Femur (tissue), 1 donor: ENCODE data around the gene PPIL6.
A peak's percentile ranks its signal among the peaks of the same experiment; 100 is the strongest.
"Not testable (repeated sequence)": the region's sequence is repeated elsewhere in the genome, so short reads cannot be mapped to it uniquely, and the experiment has no call there.

ENCODE experiments used
- DNase-seq: peaks from one replicate; pipeline ENCODE4 v3.0.0-alpha.2; 2017

The PPIL6 gene

DNA sequence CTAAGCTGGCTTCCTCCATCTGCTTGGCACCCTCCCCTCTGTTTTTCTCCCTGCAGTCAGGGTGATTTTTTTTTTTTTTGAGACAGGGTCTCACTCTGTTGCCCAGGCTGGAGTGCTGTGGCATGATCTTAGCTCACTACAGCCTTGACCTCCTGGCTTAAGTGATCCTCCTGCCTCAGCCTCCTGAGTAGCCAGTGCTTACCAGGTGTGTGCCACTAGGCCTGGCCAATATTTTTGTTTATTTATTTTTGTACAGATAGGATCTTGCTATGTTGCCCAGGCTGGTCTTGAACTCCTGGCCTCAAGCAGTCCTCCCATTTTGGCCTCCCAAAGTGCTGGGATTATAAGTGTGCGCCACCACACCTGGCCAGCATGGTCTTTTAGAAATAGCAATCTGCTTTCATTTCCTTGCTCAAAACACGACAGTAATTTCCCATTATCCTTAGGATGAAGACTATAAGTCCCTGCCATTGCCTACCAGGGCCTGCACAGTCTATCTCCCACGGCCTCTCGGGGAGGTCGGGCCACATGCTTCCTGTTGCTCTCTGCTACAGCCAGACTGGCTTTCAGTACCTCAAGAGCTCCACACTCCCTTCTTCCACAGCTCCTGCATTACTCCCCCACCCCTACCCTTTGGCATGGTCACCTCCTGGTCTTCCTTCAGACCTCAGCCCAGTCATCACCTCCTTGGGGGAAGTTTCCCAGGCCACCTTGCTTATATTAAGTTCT is 47.1 kb downstream of the PPIL6 start:
- no peak for DNase-seq

GRCh38 chr6:109389650-109390274 is 50.7 kb downstream of the PPIL6 start:
- no peak for DNase-seq

- DNase-seq = no peak
Measured at GRCh38 chr6:109388265-109388664, 52.2 kb downstream of the PPIL6 start.

GRCh38 chr6:109383438-109383940 is 56.9 kb downstream of the PPIL6 start:
- no peak for DNase-seq

DNA sequence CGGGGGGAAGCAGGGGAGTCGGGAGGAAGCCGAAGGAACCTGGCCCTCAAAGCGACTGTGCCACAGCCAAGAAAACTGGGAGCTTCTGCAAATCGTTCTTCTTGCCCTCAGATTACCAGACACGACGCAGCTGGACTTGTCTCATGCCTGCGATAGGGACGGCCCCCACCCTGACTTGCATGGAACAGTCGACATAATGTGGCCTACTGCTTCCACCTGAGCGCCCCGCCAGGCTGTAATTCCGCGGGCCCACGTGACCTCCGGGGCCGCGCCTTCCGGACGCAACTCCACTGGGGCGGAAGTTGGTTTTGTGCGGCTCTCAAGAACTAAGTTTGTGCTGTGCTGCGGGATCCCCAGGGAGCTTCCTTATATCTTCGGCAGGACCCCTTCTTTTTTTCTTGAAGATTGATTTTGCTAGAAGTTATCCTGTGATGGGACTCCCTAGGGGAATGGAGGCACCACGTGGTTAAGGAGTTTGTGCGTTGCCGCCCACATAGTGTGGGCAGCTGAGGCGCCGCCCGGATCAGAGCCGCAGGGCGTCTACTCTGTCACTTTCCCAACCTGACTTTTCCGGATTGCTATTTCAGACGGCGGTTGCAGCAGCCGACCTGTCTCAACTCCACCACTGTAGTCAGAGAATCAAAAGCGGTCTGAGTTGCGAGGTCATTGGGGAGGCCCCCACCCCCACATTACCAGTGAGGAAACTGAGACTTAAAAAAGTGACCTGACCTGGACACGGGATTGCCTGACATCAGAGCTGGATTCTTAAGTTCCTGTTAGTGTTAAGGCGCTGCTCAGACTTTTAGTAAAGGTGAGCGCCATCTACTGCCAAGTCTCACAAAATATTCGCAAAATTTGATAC is 57.6 kb downstream of the PPIL6 start:
- peak; percentile 96 for DNase-seq

DNA sequence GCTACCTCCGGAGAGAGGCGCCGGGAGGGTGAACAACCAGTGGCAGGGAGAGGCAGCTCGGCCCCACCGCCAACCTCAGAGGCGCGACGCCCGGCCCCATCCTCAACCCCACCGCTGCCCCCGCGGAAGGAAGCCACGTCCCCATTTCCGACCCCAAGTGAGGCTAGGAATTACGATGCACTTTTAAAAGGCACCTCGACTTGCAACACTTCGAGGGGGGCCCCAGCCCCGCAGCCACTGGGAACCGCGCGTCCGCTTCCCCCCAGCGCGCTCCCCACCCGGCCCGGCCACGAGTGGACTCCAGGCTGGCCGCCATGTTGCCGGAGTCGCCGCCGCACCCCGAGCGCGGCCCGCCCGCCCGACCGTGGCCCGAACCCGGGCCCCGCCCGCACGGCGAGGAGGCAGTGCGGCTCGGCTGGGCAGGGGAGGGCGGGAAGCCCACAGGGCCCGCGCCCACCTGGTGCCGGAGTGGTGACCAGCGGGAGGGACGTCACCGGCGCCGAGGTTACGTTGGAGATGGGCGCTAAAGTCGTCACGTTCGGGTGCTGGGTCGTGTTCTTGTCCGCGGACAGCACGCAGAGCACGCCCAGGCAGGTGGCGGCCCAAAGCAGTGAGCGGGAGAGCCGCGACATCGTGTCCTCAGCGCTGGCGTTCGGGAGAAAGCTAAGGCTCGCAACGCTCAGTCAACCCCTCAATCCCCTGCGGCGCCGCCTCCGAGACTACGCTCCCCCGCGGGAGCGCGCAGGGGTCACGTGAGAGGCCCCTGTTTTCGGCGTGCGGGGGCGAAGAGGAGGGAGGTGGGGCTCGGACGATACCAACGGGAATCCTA is 58.5 kb downstream of the PPIL6 start, which contains the start of gene CD164:
CD164 (minus strand) TSS at position 721 of the 829 bp plus-strand sequence; CDS start at position 632, 89 bp downstream.
- peak; percentile 96 for DNase-seq

DNA sequence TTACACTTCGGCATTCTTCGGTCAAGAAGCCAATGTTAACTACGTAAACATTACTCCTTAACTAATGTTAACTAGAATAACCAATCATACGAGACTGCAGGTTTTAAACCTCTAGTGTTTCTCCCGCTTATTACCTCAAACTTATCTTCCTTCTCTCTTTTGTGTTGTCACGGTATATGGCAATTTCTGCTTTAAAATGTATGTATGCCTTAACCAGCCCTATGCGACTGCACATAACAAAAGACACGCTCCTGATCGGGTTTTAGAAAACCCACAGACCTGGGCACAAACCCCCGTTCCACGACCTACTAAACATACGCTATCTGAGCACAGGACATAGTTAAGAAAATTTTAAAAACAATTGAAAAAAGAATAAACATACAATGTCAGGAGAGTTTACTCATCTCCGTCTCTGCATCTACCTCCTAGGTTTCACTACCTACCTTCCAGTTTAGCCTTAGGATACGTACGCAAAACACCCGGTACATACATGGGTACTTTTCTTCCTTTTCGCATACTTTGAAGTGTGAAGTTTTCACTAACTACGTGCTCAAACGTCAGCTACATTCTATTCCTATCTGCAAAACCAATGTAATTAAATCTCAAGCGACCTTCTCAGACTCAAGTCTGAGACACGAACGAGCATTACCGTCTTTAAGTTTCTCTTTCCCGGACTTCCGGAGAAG is 59.2 kb downstream of the PPIL6 start:
- DNase-seq = no peak

DNA sequence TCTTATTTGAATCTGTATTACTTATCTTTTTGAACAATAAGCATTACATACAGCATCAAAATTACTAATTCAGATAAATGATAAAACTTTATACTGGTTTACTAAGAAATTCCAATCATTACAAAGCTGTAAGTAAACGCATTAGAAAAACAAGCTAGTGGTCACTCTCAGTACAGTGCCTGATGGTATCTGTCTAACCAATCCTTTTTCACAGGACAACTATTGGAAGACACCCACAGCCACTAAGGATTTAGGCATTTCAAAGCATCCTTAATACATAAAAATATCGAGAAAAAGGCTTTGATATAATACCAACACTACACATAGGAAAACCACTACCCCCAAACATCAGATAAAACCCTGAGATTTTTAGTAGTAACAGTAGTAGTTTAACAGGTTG is 60.7 kb downstream of the PPIL6 start:
- DNase-seq = no peak

GRCh38 chr6:109377717-109378116 is 62.7 kb downstream of the PPIL6 start:
- no peak for DNase-seq

- no peak for DNase-seq
Measured at GRCh38 chr6:109374326-109374892, 66.0 kb downstream of the PPIL6 start.

DNA sequence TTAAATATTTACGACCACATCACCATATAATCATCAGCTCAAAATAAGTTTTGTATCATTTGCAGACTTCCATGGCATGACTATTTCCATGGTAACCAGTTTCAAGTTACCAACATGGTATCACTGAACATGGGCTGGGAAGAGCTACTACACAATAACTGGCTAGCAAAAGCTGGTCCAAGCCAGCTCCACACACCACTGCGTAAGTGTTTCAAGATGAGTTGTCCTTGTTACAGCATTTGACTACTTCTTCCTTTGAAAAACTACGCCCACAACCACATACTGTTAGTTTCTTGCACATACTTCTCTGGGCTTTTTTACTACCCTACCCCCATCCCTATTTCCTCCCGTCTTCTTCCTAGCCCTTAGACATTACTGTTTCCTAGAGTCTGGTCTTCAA is 66.7 kb downstream of the PPIL6 start:
- DNase-seq = no peak

DNA sequence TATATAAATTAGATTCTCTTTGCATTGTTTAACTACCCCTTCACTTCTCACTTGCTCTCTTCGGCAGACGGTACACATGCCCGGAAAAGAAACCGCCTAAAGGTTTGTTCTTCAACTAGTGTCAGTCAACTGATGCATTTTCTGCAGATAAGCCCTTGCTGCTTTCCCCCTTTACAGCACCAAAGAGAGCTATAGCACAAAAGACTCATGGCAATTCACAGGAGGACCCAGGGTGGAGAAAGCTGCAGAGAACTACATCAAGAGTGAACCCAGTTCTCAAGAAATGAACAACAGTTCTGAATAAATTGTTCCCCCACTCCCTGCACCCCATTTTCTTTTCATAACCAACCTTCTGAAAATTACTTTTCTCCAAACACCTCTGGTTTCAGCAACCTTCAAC is 67.1 kb downstream of the PPIL6 start:
- DNase-seq = no peak

GRCh38 chr6:109372130-109372529 is 68.3 kb downstream of the PPIL6 start:
- no peak for DNase-seq

GRCh38 chr6:109370792-109371191 is 69.6 kb downstream of the PPIL6 start:
- DNase-seq = no peak

DNA sequence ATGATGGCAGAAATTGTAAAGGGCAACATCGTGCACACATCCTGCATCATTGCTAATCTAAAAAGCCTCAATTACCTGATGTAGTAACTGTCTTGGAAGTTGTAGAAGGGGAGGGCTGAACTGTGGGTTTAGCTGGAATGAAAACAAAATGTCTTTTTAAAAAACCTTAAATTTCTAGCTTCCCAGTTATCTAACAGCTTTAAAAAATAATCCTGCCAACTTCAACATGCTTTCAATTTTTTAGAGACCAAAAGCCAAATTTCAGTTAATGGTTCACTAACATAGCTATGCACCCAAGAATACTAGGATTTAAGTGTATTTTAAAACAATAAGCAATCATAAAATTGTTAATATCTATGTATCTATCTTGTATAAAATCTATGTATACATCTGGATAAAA is 70.1 kb downstream of the PPIL6 start:
- no peak for DNase-seq

GRCh38 chr6:109369728-109370127 is 70.7 kb downstream of the PPIL6 start:
- no peak for DNase-seq

DNA sequence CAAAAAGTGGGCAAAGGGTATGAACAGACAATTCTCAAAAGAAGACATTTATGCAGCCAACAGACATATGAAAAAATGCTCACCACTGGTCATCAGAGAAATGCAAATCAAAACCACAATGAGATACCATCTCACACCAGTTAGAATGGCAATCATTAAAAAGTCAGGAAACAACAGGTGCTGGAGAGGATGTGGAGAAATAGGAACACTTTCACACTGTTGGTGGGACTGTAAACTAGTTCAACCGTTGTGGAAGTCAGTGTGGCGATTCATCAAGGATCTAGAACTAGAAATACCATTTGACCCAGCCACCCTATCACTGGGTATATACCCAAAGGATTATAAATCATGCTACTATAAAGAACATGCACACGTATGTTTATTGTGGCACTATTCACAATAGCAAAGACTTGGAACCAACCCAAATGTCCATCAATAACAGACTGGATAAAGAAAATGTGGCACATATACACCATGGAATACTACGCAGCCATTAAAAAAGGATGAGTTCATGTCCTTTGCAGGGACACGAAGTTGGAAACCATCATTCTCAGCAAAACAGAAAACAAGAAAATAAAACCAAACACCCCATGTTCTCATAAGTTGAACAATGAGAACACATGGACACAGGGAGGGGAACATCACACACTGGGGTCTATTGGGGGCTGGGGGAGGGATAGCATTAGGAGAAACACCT is 75.9 kb downstream of the PPIL6 start:
- not testable (repeated sequence) for DNase-seq

DNA sequence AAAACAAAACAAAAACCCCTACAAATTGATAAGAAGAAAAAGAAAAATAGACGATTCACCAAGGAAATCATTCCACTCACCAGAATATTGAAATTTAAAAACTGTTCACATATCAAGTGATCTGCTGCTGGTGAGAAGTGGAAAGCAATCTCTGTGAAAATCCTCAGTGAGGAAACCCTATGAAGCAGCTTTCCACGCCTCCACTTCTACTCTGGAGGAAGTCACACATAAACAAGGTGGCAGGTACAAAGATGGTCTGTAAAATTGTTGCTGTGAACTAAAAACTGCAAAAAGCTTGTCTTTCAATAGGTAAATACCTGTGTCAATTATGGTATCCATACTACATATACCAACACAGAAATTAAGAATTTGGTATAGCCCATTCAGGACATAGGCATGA is 76.7 kb downstream of the PPIL6 start:
- no peak for DNase-seq

DNA sequence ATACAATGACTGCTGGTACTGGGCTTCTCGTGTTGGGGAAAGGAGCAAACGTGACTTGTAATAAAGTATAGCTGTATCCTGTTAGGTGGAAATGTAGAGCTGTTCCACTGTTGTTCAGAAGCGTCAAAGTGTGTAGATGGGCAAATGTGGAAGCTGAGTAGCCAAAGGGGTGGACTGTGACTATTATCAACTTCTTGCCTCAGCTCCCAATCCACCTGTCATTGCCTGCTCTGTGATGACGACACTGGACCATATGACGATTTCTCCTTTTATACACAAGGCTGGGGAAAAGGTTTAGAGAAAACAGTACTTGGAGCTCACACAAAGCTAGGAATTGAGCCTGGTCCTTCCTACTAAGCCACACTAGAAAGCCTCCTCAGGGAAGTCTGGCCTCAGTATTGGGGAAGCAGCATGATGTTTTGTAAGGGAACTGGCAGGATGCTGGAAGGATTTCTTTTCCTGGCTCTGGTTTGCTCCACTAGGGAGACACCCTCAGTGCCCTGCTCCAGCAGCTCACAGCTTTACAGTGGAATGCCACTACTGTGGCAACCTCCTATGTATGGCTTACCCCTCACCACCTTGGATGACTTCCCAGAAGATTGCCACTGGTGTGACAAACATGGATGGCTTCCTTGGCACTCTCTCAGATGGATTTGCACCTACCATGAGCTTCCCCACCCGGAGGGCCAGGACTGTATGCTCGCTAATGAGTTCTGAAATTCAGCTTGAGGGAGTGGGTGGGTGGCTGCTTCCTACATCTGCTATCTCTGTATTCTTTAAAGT is 78.1 kb downstream of the PPIL6 start:
- no peak for DNase-seq

GRCh38 chr6:109360791-109361190 is 79.6 kb downstream of the PPIL6 start:
- DNase-seq = no peak
